Measurements from ENCODE around the gene PAQR8.

Gene PAQR8

GRCh38 chr6:52356017-52356416 lies 5.9 kb upstream of the PAQR8 start:
- DNase-seq (ENCODE audit: low read depth in 1 of 2, low spot score in 1 of 2): no peak
- TF ChIP-seq JUND (IDR thresholded peaks at IDR 0.05; ENCODE audit: low read depth): no peak
- in situ Hi-C loops (cut with HindIII; ENCODE audit: low pct_unique_long_range_greater_than_20kb, low sequenced_read_pairs): no loop called here

GRCh38 chr6:52359403-52359802 lies 2.5 kb upstream of the PAQR8 start:
- in situ Hi-C loops (cut with HindIII; ENCODE audit: low pct_unique_long_range_greater_than_20kb, low sequenced_read_pairs): no loop called here
- TF ChIP-seq JUND (IDR thresholded peaks at IDR 0.05; ENCODE audit: low read depth): no peak
- no peak for DNase-seq (ENCODE audit: low read depth in 1 of 2, low spot score in 1 of 2)

- no peak for DNase-seq (ENCODE audit: low read depth in 1 of 2, low spot score in 1 of 2)
- no peak for TF ChIP-seq JUND (IDR thresholded peaks at IDR 0.05; ENCODE audit: low read depth)
- in situ Hi-C loops (cut with HindIII; ENCODE audit: low pct_unique_long_range_greater_than_20kb, low sequenced_read_pairs): no loop called here
Measured at GRCh38 chr6:52360028-52360427, 1.9 kb upstream of the PAQR8 start.

- in situ Hi-C loops (cut with HindIII; ENCODE audit: low pct_unique_long_range_greater_than_20kb, low sequenced_read_pairs): no loop called here
- DNase-seq (ENCODE audit: low read depth in 1 of 2, low spot score in 1 of 2): no peak
- TF ChIP-seq JUND (IDR thresholded peaks at IDR 0.05; ENCODE audit: low read depth): no peak
Measured at GRCh38 chr6:52360601-52361413, 1.1 kb upstream of the PAQR8 start.

- in situ Hi-C loops (cut with HindIII; ENCODE audit: low pct_unique_long_range_greater_than_20kb, low sequenced_read_pairs): no loop called here
- no peak for TF ChIP-seq JUND (IDR thresholded peaks at IDR 0.05; ENCODE audit: low read depth)
- DNase-seq (ENCODE audit: low read depth in 1 of 2, low spot score in 1 of 2): no peak
Measured at GRCh38 chr6:52361414-52361944, 472 bp upstream of the PAQR8 start.

- in situ Hi-C loops (cut with HindIII; ENCODE audit: low pct_unique_long_range_greater_than_20kb, low sequenced_read_pairs): no loop called here
- no peak for DNase-seq (ENCODE audit: low read depth in 1 of 2, low spot score in 1 of 2)
- TF ChIP-seq JUND (IDR thresholded peaks at IDR 0.05; ENCODE audit: low read depth): no peak
Measured at GRCh38 chr6:52362443-52363227, 684 bp downstream of the PAQR8 start.

GRCh38 chr6:52363228-52363867 lies 1.4 kb downstream of the PAQR8 start:
- in situ Hi-C loops (cut with HindIII; ENCODE audit: low pct_unique_long_range_greater_than_20kb, low sequenced_read_pairs): no loop called here
- DNase-seq (ENCODE audit: low read depth in 1 of 2, low spot score in 1 of 2): no peak
- no peak for TF ChIP-seq JUND (IDR thresholded peaks at IDR 0.05; ENCODE audit: low read depth)

GRCh38 chr6:52364480-52365166 lies 2.7 kb downstream of the PAQR8 start:
- no peak for TF ChIP-seq JUND (IDR thresholded peaks at IDR 0.05; ENCODE audit: low read depth)
- in situ Hi-C loops (cut with HindIII; ENCODE audit: low pct_unique_long_range_greater_than_20kb, low sequenced_read_pairs): no loop called here
- no peak for DNase-seq (ENCODE audit: low read depth in 1 of 2, low spot score in 1 of 2)

GRCh38 chr6:52365317-52365716 lies 3.4 kb downstream of the PAQR8 start:
- in situ Hi-C loops (cut with HindIII; ENCODE audit: low pct_unique_long_range_greater_than_20kb, low sequenced_read_pairs): no loop called here
- DNase-seq (ENCODE audit: low read depth in 1 of 2, low spot score in 1 of 2): no peak
- TF ChIP-seq JUND (IDR thresholded peaks at IDR 0.05; ENCODE audit: low read depth): no peak

GRCh38 chr6:52365866-52366540 lies 4.1 kb downstream of the PAQR8 start:
- in situ Hi-C loops (cut with HindIII; ENCODE audit: low pct_unique_long_range_greater_than_20kb, low sequenced_read_pairs): no loop called here
- no peak for TF ChIP-seq JUND (IDR thresholded peaks at IDR 0.05; ENCODE audit: low read depth)
- DNase-seq (ENCODE audit: low read depth in 1 of 2, low spot score in 1 of 2): no peak

- DNase-seq (ENCODE audit: low read depth in 1 of 2, low spot score in 1 of 2): no peak
- no peak for TF ChIP-seq JUND (IDR thresholded peaks at IDR 0.05; ENCODE audit: low read depth)
- in situ Hi-C loops (cut with HindIII; ENCODE audit: low pct_unique_long_range_greater_than_20kb, low sequenced_read_pairs): no loop called here
Measured at GRCh38 chr6:52368002-52368401, 6.1 kb downstream of the PAQR8 start.

GRCh38 chr6:52369234-52369633 lies 7.3 kb downstream of the PAQR8 start:
- in situ Hi-C loops (cut with HindIII; ENCODE audit: low pct_unique_long_range_greater_than_20kb, low sequenced_read_pairs): no loop called here
- TF ChIP-seq JUND (IDR thresholded peaks at IDR 0.05; ENCODE audit: low read depth): no peak
- no peak for DNase-seq (ENCODE audit: low read depth in 1 of 2, low spot score in 1 of 2)

All from T47D (cell line).